ENCODE measurements around the gene FLT4.
"Not testable (repeated sequence)": the region's sequence is repeated elsewhere in the genome, so short reads cannot be mapped to it uniquely, and the experiment has no call there.

FLT4 gene

DNA sequence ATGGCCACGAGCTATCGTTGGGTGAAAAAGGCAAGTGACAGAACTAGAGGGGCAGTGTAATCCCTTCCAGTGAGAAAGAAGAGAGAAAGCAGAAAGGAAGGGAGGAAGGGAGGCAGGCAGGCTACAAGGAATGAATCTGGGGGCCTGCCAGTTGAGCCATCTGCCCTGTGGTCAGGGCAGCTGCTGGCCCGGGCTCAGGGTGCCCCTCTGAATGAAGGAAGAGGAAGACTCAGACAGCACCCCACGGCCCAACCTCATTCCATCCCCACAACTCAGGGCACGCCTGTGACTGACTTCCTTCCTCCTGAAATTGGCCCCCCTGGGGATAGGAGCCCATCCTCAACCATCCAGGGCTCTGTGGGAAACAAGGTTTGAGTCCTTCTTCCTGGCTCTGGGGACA is 20.3 kb upstream of the FLT4 start:
- no peak for DNase-seq

DNA sequence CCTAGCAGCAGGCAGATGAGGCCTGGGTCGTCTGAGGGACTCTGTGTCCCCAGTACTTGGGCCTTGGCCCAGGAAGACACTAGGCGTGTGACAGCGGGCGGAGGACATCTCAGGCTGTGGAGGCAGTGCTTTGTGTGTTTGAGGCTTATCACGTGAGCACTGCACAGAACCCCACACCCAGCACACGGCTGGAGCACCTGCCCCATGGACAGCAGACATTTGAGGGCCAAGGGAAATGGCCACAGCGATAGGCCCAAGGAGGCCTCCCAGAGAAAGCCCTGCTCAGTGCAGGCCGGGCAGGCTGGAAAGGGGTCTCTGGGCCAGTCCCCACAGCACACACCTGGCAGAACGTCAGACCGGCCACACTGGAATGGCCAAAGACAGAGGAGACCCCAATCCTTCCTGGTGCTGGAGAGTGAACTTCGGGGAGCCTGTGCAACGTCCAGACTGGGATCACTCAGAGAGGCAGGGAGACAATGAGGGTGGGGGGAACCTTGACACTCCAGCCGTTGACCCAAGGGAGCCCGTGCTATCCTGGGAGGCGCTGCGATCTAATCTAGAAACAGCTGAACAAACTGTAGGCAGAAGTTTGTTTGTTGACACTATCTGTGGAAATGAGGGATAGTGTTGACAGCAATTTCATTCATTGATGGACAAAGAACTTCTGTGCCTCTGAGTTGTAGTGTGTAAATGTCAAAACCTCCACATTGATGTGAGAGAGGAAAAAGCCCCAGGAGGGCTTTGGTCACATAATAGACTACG is 19.6 kb upstream of the FLT4 start:
- peak; percentile 1 for DNase-seq

DNA sequence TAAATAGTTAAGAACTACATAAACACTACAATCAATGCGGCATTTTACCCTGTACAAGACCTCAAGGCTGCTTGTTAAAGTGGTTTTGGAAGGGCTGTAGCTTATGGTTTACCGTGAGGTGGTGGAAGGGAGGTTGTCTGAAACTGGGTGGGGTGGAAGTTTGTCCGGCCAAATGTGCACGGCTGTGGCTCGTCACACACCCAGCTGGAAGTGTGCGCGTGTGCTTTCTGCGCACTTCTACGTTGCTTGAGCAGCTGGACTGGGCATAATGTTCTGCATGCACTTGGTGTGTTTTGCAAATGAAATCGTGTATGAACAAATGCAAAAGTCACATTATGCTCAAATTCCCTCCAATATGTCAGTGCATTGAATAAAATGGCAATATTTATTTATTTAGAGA is 17.4 kb upstream of the FLT4 start:
- no peak for DNase-seq

GRCh38 chr5:180665682-180666404 is 16.4 kb upstream of the FLT4 start:
- no peak for DNase-seq

DNA sequence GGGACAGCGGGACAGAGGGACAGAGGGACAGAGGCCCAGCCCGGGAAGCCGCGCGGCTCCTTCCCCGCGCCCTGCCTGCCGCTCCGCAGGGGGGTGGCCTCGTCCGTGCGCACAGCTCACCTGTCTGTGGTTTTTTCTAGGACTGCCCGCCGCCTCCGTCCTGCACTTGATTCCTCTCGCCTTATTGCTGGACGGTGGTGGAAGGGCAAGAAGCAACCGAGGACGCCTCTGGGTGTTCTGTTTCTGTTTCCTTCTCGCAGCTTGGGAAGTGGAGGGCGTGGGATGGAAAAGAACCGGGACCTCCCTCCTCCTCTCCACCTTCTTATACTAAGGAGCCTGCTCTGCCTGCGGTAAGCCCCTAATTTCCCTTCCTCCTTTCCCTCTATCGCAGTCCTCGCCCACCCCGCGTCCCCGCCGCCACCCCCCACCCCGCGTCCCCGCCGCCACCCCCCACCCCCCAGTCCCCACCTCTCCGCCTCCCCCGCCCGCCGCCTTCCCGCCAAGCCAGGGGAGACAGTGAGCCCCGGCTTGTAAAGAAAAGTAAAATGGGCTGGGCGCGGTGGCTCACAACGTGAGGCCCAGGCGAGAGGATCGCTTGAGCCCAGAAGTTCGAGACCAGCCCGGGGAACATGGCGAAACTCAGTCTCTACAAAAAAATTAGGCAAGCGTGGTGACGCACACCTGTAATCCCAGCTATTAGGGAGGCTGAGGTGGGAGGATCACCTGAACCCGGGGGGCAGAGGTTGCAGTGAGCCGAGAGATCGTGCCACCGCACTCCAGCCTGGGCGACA is 9.6 kb upstream of the FLT4 start:
- no peak for DNase-seq

DNA sequence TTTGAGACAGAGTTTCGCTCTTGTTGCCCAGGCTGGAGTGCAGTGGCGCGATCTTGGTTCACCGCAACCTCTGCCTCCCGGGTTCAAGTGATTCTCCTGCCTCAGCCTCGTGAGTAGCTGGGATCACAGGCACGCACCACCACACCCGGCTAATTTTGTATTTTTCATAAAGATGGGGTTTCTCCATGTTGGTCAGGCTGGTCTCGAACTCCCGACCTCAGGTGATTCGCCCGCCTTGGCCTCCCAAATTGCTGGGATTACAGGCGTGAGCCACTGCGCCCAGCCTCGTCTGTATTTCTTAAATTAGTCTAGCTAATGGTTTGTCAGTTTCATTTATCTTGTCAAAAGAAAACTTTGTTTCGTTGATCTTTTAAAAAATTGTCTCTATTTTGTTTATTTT is 5.8 kb upstream of the FLT4 start:
- DNase-seq, result not testable (repeated sequence)

GRCh38 chr5:180652771-180653170 is 3.4 kb upstream of the FLT4 start:
- no peak for DNase-seq

- no peak for DNase-seq
Measured at GRCh38 chr5:180652346-180652745, 2.9 kb upstream of the FLT4 start.

DNA sequence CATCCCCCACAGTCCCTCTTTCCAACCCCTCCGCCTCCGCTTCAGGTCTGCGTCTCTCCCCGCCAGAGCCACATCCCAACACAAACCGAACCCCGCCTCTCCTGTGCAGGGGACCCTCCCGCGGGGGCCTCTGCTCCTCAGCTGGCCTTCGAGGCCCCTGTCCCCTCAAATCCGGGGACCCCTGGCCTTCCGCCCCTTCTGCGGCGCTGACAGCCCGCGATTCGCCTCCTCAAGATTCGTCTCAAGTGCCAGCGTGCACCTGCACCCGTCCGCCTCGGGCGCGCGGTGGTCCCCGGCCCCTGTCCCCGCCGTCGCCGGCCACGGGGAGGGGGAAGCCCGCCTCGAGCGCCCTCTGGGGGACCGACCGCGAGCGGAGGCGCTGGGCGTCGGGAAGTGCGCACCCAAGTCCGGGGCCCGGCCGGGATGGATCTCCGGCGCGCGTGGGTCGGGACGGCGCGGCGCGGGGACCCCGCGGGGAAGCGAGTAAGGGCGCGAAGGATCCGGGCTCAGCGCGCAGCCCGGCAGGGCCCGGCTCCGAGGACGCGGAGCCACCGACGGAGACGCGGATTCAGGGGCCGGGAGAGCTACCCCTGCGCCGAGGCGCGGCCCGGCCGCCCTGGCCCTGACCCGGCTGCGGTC is 623 bp downstream of the FLT4 start:
- DNase-seq, result no peak

DNA sequence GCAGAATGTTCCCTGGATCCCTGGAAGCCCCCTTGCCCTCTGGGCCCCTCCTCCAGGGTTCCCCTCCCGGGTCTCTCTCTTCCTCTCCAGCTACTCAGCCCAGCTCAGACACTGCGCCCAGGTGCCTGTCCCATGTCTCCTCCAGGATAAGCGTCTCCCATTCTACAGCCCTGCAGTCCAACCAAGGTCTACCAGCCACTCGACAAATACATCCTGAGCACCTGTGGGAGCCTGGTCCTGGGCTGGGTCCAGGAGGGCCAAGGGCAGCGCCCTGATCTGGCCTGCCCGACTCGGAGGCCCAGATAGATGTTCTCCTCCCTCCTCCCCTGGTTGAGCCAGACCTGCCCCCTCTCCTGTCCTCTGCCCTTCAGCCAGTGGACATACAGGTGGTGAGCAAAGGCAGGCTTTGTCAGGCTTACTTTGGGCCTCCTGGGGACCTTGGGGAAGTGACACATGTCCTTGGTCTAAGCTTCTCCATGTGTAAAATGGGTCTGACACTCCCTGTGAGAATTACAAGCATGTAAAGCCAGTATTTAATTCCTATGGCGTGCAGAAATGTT is 1.4 kb downstream of the FLT4 start:
- DNase-seq, result no peak

- DNase-seq, result no peak
Measured at GRCh38 chr5:180647465-180647864, 1.9 kb downstream of the FLT4 start.

DNA sequence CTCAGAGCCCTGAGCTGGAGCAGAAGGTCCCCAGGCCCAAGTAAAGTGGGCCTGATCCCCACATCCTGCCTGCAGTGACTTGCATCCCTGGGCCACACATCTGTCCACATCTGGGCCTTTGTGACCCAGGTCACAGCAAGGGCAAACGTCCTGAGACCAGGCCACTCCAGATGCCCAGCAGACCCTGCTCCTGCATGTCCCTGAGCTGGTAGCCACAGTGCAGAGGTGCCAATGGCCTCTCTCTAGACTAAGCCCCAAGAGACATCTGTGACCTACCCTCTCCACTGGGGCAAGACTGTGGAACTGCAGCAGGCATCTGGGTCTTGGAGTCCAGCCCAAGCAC is 2.5 kb downstream of the FLT4 start:
- DNase-seq, result no peak

- no peak for DNase-seq
Measured at GRCh38 chr5:180646289-180646962, 3.0 kb downstream of the FLT4 start.

DNA sequence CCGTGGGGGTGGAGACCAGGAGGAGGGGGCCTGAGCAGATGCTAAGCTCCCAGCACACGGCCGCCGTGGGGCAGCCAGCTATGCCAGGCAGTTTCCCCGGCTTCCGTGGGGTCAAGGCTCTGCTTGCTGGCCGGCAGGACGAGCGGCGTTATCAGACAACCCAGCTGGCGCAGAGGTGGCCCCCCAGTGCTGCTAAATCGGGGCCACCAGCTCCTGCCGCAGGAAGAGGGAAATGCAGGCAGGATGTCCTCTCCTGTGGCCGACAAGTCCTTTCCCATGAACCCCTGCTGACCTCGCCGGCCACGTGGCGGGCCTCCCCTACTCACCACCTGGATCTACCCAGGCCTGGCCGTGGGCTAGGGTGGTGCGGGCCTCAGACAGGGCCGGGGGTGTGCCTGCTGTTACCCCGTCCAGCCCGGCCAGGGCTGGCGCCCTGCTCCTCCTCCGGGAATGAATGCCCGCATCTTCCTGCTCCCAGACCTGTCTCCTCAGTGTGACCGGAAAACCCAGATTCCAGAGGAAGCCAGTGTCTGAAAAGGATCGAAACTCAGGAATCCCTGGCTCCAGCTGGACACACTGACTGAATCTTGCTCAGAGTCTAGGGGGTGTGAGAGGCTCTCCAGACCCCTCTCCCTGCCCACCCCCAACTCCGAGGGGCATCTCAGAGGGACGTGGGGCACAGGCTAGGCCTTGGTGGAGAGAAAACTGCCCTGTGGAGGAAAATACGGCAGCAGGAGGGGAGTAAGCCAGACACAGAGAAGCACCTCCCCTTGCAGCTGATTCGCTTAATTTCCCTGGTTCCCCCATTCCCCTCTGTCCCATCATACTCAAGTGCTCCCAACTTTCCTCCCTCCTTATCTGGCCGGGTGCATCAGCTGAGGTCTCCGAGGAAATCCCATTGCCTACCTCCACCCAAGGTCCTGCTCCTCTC is 3.9 kb downstream of the FLT4 start:
- no peak for DNase-seq

GRCh38 chr5:180644825-180645273 is 4.6 kb downstream of the FLT4 start:
- DNase-seq, result no peak

GRCh38 chr5:180644129-180644824 is 5.1 kb downstream of the FLT4 start:
- DNase-seq, result no peak

- no peak for DNase-seq
Measured at GRCh38 chr5:180643191-180643851, 6.1 kb downstream of the FLT4 start.

DNA sequence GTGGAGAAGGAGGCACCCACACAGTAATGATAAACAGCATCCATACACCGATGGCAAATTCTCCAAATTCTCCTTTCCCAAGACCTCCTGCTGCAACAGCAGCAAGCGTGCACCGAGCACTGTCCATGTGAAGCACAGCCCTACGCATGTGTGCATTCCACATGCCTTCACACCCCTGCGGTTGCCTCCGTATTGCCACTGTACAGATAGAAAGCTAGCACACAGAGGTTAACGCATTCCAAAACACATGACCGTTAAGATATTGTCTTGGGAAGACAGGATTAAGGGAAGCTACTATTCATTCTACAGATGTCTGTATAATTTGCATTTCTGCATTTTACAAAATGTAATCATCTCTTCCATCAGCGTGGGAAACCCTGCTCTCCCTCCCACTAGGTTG is 6.6 kb downstream of the FLT4 start:
- no peak for DNase-seq

- DNase-seq, result no peak
Measured at GRCh38 chr5:180642181-180642775, 7.1 kb downstream of the FLT4 start.

DNA sequence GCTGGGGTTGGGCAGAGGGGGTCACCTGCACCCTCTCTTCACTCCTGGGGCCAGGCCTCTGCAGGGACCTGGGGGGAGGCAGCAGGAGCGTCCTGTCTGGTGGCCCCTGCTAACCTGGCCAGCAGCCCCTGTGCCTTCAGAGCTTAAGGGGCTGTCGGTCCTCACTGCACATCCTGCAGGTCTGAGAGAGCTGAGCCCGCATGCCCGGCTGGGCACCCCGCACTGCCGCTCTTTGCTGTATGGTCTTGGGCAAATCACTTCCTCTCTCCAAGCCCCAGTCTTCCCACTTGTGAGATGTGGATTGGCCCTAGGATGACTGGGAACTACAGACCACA is 7.9 kb downstream of the FLT4 start:
- DNase-seq, result no peak

Data from NCI-H1092 treated with DMSO at 0.1 percent for 48 hours (cell line).